Hepatocyte (in vitro differentiated cells): Measurements from ENCODE around the gene MB. TPM values are rescaled to one million over a fixed set of nuclear protein-coding genes. Genes with fewer than 3 reads are reported as not detected.

Experiments used
- DNase-seq: peaks from one replicate; pipeline ENCODE4 v3.0.0-alpha.2; 2016; ENCODE audit warnings: low spot score
- H2AFZ ChIP-seq: fragments of 200-600 bp; sonication (generic); 2 replicates; pipeline ENCODE4 v1.6.0; 2016; ENCODE audit warnings: antibody characterized with exemption, mild to moderate bottlenecking
- H3K27ac ChIP-seq: fragments of 200-600 bp; sonication (generic); 2 replicates; pipeline ENCODE4 v1.5.1; 2016; ENCODE audit warnings: mild to moderate bottlenecking
- H3K27me3 ChIP-seq: fragments of 200-600 bp; sonication (generic); 2 replicates; pipeline ENCODE4 v1.6.1; 2016
- H3K36me3 ChIP-seq: fragments of 200-600 bp; sonication (generic); replicated peaks from 2 replicates; pipeline ENCODE4 v1.5.1; 2016; ENCODE audit warnings: low read depth; ENCODE audit not compliant: insufficient read depth
- H3K4me1 ChIP-seq: fragments of 200-600 bp; sonication (generic); 2 replicates; pipeline ENCODE4 v1.5.1; 2016; ENCODE audit warnings: mild to moderate bottlenecking, moderate library complexity; ENCODE audit not compliant: insufficient read depth
- H3K4me2 ChIP-seq: fragments of 200-600 bp; sonication (generic); 2 replicates; pipeline ENCODE4 v1.6.0; 2016
- H3K4me3 ChIP-seq: fragments of 200-600 bp; sonication (generic); 2 replicates; pipeline ENCODE4 v1.5.1; 2016; ENCODE audit warnings: mild to moderate bottlenecking
- H3K79me2 ChIP-seq: fragments of 200-600 bp; sonication (generic); 2 replicates; pipeline ENCODE4 v1.6.0; 2017; ENCODE audit warnings: mild to moderate bottlenecking
- H3K9me2 ChIP-seq: fragments of 200-600 bp; sonication (generic); replicated peaks from 2 replicates; pipeline ENCODE4 v1.6.0; 2017; ENCODE audit warnings: mild to moderate bottlenecking; ENCODE audit not compliant: insufficient read depth
- H3K9me3 ChIP-seq: fragments of 200-600 bp; sonication (generic); 2 replicates; pipeline ENCODE4 v1.5.1; 2016; ENCODE audit warnings: low read depth, mild to moderate bottlenecking
- H4K20me1 ChIP-seq: fragments of 200-600 bp; sonication (generic); 2 replicates; pipeline ENCODE4 v1.6.0; 2016; ENCODE audit warnings: mild to moderate bottlenecking; ENCODE audit not compliant: insufficient read depth, poor library complexity, severe bottlenecking
- EZH2 ChIP-seq: fragments of 200-600 bp; sonication (generic); IDR thresholded peaks from 2 replicates; pipeline ENCODE4 v1.6.1; 2016; ENCODE audit warnings: antibody characterized with exemption, mild to moderate bottlenecking, borderline replicate concordance
- EZH2phosphoT487 ChIP-seq: fragments of 200-600 bp; sonication (generic); IDR thresholded peaks from one replicate; pipeline ENCODE4 v1.6.1; 2018; ENCODE audit warnings: antibody characterized with exemption, mild to moderate bottlenecking, low read depth, moderate library complexity; ENCODE audit not compliant: unreplicated experiment, severe bottlenecking
- WGBS: methylation state at CpG from one replicate; pipeline ENCODE4 v1.1.6; 2016; ENCODE audit warnings: low lambda C conversion rate; ENCODE audit errors: missing lambda C conversion rate; 5-methylcytosine and 5-hydroxymethylcytosine counted together
- polyA plus RNA-seq: library from polyadenylated mRNA; unstranded; fragments of >200 nt; fragmentation: Nextera tagmentation; extraction: Ambion mirVana; gene quantifications from 2 replicates; pipeline ENCODE4 v1.2.1, GENCODE V29; 2016
- total RNA-seq: library from RNA; depleted of rRNA; stranded (reverse); fragments of >200 nt; gene quantifications from 2 replicates; pipeline ENCODE4 v1.2.3, GENCODE V29; 2014
- TF ChIP-seq, protein P1 (sequence below): fragments of 200-600 bp; sonication (generic); IDR thresholded peaks from 2 replicates; pipeline ENCODE4 v1.5.1; 2016; ENCODE audit warnings: antibody characterized with exemption, mild to moderate bottlenecking; ENCODE audit not compliant: poor library complexity

MB gene
- total and polyA plus RNA-seq, 2 experiments from 2014 or later = 0.64 TPM; not detected in 1

DNA sequence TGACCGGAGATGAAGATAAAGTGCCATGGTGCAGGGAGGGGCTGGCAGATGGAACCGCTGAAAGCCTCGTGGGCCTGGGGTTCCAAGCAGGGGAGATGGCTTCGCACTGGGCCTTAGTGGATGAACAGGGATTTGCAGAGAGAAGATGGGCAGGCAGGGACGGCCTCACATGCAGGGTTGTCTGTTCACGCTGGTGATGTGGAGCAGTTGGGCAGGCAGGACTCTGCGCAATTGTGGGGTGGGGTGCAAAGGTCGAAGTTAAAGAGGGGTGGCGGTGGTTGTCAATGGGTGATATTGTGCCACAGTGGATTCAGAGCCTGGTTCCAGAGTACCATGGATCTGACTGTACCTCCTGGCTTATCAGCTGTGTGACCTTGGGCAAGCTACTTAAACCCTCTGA is 7.9 kb downstream of the MB start:
- no peak overlapping the region for H3K27ac ChIP-seq
- no peak overlapping the region for H3K4me2 ChIP-seq
- no peak for TF ChIP-seq EZH2
- no peak for TF ChIP-seq EZH2phosphoT487
- TF ChIP-seq, protein P1, sequence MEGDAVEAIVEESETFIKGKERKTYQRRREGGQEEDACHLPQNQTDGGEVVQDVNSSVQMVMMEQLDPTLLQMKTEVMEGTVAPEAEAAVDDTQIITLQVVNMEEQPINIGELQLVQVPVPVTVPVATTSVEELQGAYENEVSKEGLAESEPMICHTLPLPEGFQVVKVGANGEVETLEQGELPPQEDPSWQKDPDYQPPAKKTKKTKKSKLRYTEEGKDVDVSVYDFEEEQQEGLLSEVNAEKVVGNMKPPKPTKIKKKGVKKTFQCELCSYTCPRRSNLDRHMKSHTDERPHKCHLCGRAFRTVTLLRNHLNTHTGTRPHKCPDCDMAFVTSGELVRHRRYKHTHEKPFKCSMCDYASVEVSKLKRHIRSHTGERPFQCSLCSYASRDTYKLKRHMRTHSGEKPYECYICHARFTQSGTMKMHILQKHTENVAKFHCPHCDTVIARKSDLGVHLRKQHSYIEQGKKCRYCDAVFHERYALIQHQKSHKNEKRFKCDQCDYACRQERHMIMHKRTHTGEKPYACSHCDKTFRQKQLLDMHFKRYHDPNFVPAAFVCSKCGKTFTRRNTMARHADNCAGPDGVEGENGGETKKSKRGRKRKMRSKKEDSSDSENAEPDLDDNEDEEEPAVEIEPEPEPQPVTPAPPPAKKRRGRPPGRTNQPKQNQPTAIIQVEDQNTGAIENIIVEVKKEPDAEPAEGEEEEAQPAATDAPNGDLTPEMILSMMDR = no peak
- no peaks in the 10 kb centered on the region for H4K20me1 ChIP-seq
- no peaks in the 10 kb centered on the region for H3K79me2 ChIP-seq
- 92% methylated on average over 9 of the region's 9 CpGs for WGBS
- H3K36me3 ChIP-seq = no peaks in the 10 kb centered on the region
- no peak for DNase-seq
- no peaks in the 10 kb centered on the region for H3K27me3 ChIP-seq
- no peaks in the 10 kb centered on the region for H3K9me2 ChIP-seq
- no peaks in the 10 kb centered on the region for H3K9me3 ChIP-seq
- no peaks in the 10 kb centered on the region for H3K4me1 ChIP-seq
- H3K4me3 ChIP-seq = no peak overlapping the region
- H2AFZ ChIP-seq = no peak overlapping the region

DNA sequence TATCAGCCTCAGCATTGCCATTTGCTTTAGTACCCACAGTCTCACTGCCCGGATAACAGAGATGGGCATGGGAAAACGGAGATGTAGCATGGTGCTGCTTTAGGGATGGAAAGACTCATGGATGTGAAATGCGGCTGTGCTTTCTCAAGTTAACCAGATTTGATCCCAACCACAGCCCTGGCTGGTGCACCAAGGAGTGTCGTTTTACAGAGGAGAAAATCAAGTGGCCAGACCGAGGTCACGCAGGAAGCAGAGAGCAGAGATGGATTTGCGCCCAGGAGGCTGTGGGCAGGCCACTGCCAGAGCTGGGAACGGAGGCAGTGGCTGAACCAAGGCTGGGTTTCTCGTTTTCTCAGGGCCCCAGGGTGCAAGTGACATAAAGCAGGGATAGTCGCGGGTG is 9.0 kb downstream of the MB start:
- Histone ChIP-seq H3K79me2 (no peaks in the 10 kb centered on the region), H3K27me3 (no peaks in the 10 kb centered on the region), H3K27ac (no peak overlapping the region), H3K9me3 (no peaks in the 10 kb centered on the region), H4K20me1 (no peaks in the 10 kb centered on the region), H3K4me1 (no peaks in the 10 kb centered on the region), H3K9me2 (no peaks in the 10 kb centered on the region), H3K4me3 (no peak overlapping the region), H3K4me2 (no peak overlapping the region), H2AFZ (no peak overlapping the region), H3K36me3 (no peaks in the 10 kb centered on the region)
- no peak for TF ChIP-seq EZH2
- TF ChIP-seq, protein P1 = no peak
- no peak for TF ChIP-seq EZH2phosphoT487
- WGBS = 77% methylated on average over 11 of the region's 11 CpGs
- DNase-seq = no peak

DNA sequence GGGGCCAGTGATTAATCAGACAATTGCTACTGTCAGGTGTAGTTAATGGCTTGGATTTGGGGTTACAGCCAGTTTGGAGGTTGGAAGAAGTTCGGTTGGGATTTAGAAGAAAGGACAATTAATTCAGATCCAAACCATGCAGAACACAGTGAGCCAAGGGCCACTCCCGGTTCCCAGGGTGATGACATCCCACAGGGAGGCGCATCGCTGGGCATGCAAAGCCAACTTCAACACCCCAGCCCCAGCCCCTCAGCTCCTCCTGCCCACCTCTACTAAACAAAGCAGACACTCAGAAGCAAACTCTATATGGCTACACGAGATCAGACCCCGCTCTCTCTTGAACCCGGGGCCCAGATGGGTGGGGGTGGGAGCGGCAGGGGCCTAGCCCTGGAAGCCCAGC is 10.2 kb downstream of the MB start:
- no peaks in the 10 kb centered on the region for H3K36me3 ChIP-seq
- no peaks in the 10 kb centered on the region for H4K20me1 ChIP-seq
- H3K79me2 ChIP-seq = no peaks in the 10 kb centered on the region
- H3K4me2 ChIP-seq = no peak overlapping the region
- no peak overlapping the region for H2AFZ ChIP-seq
- no peaks in the 10 kb centered on the region for H3K9me3 ChIP-seq
- TF ChIP-seq EZH2 (no peak), EZH2phosphoT487 (no peak)
- TF ChIP-seq, protein P1 = no peak
- no peaks in the 10 kb centered on the region for H3K9me2 ChIP-seq
- no peaks in the 10 kb centered on the region for H3K4me1 ChIP-seq
- no peaks in the 10 kb centered on the region for H3K27me3 ChIP-seq
- DNase-seq = no peak
- no peak overlapping the region for H3K4me3 ChIP-seq
- H3K27ac ChIP-seq = no peak overlapping the region
- 93% methylated on average over 8 of the region's 8 CpGs for WGBS

DNA sequence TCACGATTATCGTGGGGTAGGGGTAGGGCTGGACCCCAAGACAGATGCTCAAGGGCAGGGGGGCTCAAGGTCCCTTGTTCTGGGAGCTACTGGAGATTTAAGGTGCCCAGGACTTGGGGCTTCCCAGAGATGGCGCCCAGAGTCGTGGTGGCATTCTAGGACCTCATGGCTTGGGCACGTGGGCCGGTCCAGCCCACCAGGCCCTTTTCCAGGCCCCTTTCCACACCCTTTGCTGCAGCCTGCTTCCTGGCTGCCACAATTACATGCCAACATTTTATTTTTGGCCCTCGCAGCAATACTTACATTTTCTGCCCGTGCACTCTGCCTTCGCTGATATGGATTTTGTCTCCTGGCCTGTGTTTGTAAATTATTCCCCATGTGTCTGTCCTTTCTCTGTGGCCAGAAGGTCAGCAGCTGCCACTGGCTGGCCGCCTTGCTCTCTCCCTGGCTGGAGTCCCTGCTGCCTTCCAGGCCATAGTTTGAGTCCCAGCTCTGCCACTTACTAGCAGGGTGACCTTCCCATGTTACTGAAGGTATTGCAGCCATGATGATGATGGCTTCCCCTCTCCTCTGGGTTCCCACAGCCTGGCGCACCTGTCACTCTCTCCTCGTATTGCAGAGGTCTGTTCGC is 11.2 kb downstream of the MB start:
- Histone ChIP-seq H3K36me3 (no peaks in the 10 kb centered on the region), H4K20me1 (no peaks in the 10 kb centered on the region), H2AFZ (no peak overlapping the region), H3K4me3 (no peak overlapping the region), H3K9me2 (no peaks in the 10 kb centered on the region), H3K27ac (no peak overlapping the region), H3K4me1 (no peaks in the 10 kb centered on the region), H3K27me3 (no peaks in the 10 kb centered on the region), H3K79me2 (no peaks in the 10 kb centered on the region), H3K4me2 (no peak overlapping the region), H3K9me3 (no peaks in the 10 kb centered on the region)
- 91% methylated on average over 13 of the region's 13 CpGs for WGBS
- TF ChIP-seq EZH2phosphoT487 = no peak
- TF ChIP-seq, protein P1 = no peak
- no peak for DNase-seq
